ENCODE measurements around the gene CBX6.

CBX6 gene

GRCh38 chr22:38823637-38824036, 48.4 kb downstream of the CBX6 start:
- H3K4me3 ChIP-seq (ENCODE audit: low read length): no peak overlapping the region

GRCh38 chr22:38823076-38823475, 48.9 kb downstream of the CBX6 start:
- Histone ChIP-seq H3K27me3 (ENCODE audit: control insufficient read depth, insufficient read depth, low read length) (no peaks in the 10 kb centered on the region), H3K27ac (ENCODE audit: low read length) (no peak overlapping the region), H3K9me3 (ENCODE audit: control insufficient read depth, low read depth, low read length) (no peaks in the 10 kb centered on the region), H3K4me3 (ENCODE audit: low read length) (no peak overlapping the region), H3K4me1 (ENCODE audit: control insufficient read depth, low read depth, low read length) (no peaks in the 10 kb centered on the region), H3K9ac (ENCODE audit: low read length) (no peak overlapping the region), H3K36me3 (ENCODE audit: control insufficient read depth, low read depth, low read length) (no peaks in the 10 kb centered on the region)

More at GRCh38 chr22:38823637-38824036, 48.4 kb downstream of the CBX6 start:
- H3K4me1 ChIP-seq (ENCODE audit: control insufficient read depth, low read depth, low read length): peaks cover 3% of the 10 kb centered on the region
- no peaks in the 10 kb centered on the region for H3K27me3 ChIP-seq (ENCODE audit: control insufficient read depth, insufficient read depth, low read length)
- no peak overlapping the region for H3K27ac ChIP-seq (ENCODE audit: low read length)
- no peaks in the 10 kb centered on the region for H3K9me3 ChIP-seq (ENCODE audit: control insufficient read depth, low read depth, low read length)
- no peak overlapping the region for H3K9ac ChIP-seq (ENCODE audit: low read length)
- H3K36me3 ChIP-seq (ENCODE audit: control insufficient read depth, low read depth, low read length): no peaks in the 10 kb centered on the region

GRCh38 chr22:38820020-38820419, 52.0 kb downstream of the CBX6 start:
- H3K27me3 ChIP-seq (ENCODE audit: control insufficient read depth, insufficient read depth, low read length): no peaks in the 10 kb centered on the region
- no peak overlapping the region for H3K4me3 ChIP-seq (ENCODE audit: low read length)
- no peaks in the 10 kb centered on the region for H3K9me3 ChIP-seq (ENCODE audit: control insufficient read depth, low read depth, low read length)
- no peaks in the 10 kb centered on the region for H3K4me1 ChIP-seq (ENCODE audit: control insufficient read depth, low read depth, low read length)
- H3K36me3 ChIP-seq (ENCODE audit: control insufficient read depth, low read depth, low read length): no peaks in the 10 kb centered on the region
- H3K9ac ChIP-seq (ENCODE audit: low read length): no peak overlapping the region
- H3K27ac ChIP-seq (ENCODE audit: low read length): no peak overlapping the region

GRCh38 chr22:38819387-38819940, 52.6 kb downstream of the CBX6 start:
- no peaks in the 10 kb centered on the region for H3K27me3 ChIP-seq (ENCODE audit: control insufficient read depth, insufficient read depth, low read length)
- H3K4me1 ChIP-seq (ENCODE audit: control insufficient read depth, low read depth, low read length): no peaks in the 10 kb centered on the region
- H3K9ac ChIP-seq (ENCODE audit: low read length): no peak overlapping the region
- H3K27ac ChIP-seq (ENCODE audit: low read length): no peak overlapping the region
- H3K36me3 ChIP-seq (ENCODE audit: control insufficient read depth, low read depth, low read length): no peaks in the 10 kb centered on the region
- H3K9me3 ChIP-seq (ENCODE audit: control insufficient read depth, low read depth, low read length): no peaks in the 10 kb centered on the region
- no peak overlapping the region for H3K4me3 ChIP-seq (ENCODE audit: low read length)

- H3K4me3 ChIP-seq (ENCODE audit: low read length): no peak overlapping the region
- H3K9me3 ChIP-seq (ENCODE audit: control insufficient read depth, low read depth, low read length): no peaks in the 10 kb centered on the region
- no peak overlapping the region for H3K27ac ChIP-seq (ENCODE audit: low read length)
Measured at GRCh38 chr22:38817196-38817595, 54.8 kb downstream of the CBX6 start.

GRCh38 chr22:38815842-38816241, 56.2 kb downstream of the CBX6 start:
- H3K36me3 ChIP-seq (ENCODE audit: control insufficient read depth, low read depth, low read length): no peaks in the 10 kb centered on the region
- H3K27me3 ChIP-seq (ENCODE audit: control insufficient read depth, insufficient read depth, low read length): no peaks in the 10 kb centered on the region
- H3K4me1 ChIP-seq (ENCODE audit: control insufficient read depth, low read depth, low read length): no peaks in the 10 kb centered on the region
- H3K4me3 ChIP-seq (ENCODE audit: low read length): no peak overlapping the region
- no peak overlapping the region for H3K9ac ChIP-seq (ENCODE audit: low read length)
- no peaks in the 10 kb centered on the region for H3K9me3 ChIP-seq (ENCODE audit: control insufficient read depth, low read depth, low read length)
- H3K27ac ChIP-seq (ENCODE audit: low read length): no peak overlapping the region

More at GRCh38 chr22:38817196-38817595, 54.8 kb downstream of the CBX6 start:
- H3K9ac ChIP-seq (ENCODE audit: low read length): no peak overlapping the region
- no peaks in the 10 kb centered on the region for H3K27me3 ChIP-seq (ENCODE audit: control insufficient read depth, insufficient read depth, low read length)
- H3K36me3 ChIP-seq (ENCODE audit: control insufficient read depth, low read depth, low read length): no peaks in the 10 kb centered on the region
- H3K4me1 ChIP-seq (ENCODE audit: control insufficient read depth, low read depth, low read length): no peaks in the 10 kb centered on the region

Measured in iPS-18a (cell line).